Neuronal stem cell (in vitro differentiated cells): Measurements from ENCODE around the gene IGF2R.
A peak's percentile ranks its signal among the peaks of the same experiment; 100 is the strongest.

Experiments
- DNase-seq: peaks from one replicate; pipeline ENCODE4 v3.0.0-alpha.2; 2013; ENCODE audit warnings: low spot score
- H2AFZ ChIP-seq: one replicate; pipeline ENCODE4 v1.6.1; 2013; ENCODE audit warnings: mild to moderate bottlenecking, low read length, inconsistent platforms
- H2AK5ac ChIP-seq: 2 replicates; pipeline ENCODE4 v1.6.1; 2013; ENCODE audit warnings: low read depth, mild to moderate bottlenecking, inconsistent platforms, low read length, moderate library complexity, mixed read lengths
- H2BK120ac ChIP-seq: 2 replicates; pipeline ENCODE4 v1.6.1; 2013; ENCODE audit warnings: low read depth, mild to moderate bottlenecking, inconsistent platforms, low read length, moderate library complexity, mixed read lengths
- H2BK12ac ChIP-seq: one replicate; pipeline ENCODE4 v1.6.1; 2013; ENCODE audit warnings: low read length, inconsistent platforms
- H2BK15ac ChIP-seq: 2 replicates; pipeline ENCODE4 v1.6.1; 2013; ENCODE audit warnings: mild to moderate bottlenecking, low read length, inconsistent platforms, mixed read lengths
- H2BK5ac ChIP-seq: one replicate; pipeline ENCODE4 v1.6.1; 2013; ENCODE audit warnings: inconsistent platforms, mild to moderate bottlenecking, low read length, moderate library complexity
- H3K14ac ChIP-seq: one replicate; pipeline ENCODE4 v1.6.1; 2013; ENCODE audit warnings: low read length, inconsistent platforms
- H3K18ac ChIP-seq: 2 replicates; pipeline ENCODE4 v1.6.1; 2013; ENCODE audit warnings: low read length, inconsistent platforms
- H3K23ac ChIP-seq: 2 replicates; pipeline ENCODE4 v1.6.1; 2013; ENCODE audit warnings: low read depth, mild to moderate bottlenecking, mixed read lengths, low read length, inconsistent platforms; ENCODE audit not compliant: poor library complexity
- H3K27ac ChIP-seq: replicated peaks from 3 replicates; pipeline ENCODE4 v1.5.1; 2013; ENCODE audit warnings: low read length, inconsistent platforms
- H3K27me3 ChIP-seq, 3 experiments: 2 replicates each; pipeline ENCODE4 v1.6.1; 2013; ENCODE audit warnings: low read length in 3 of 3, mild to moderate bottlenecking in 2 of 3, inconsistent platforms in 1 of 3, low read depth in 1 of 3, mixed read lengths in 1 of 3, moderate library complexity in 1 of 3; ENCODE audit not compliant: control insufficient read depth in 3 of 3, insufficient read depth in 3 of 3
- H3K36me3 ChIP-seq, 2 donors: replicated peaks in 1 of 2; 2 replicates each; pipeline ENCODE4 v1.6.1; 2013; ENCODE audit warnings: low read length in 2 of 2; ENCODE audit not compliant: control insufficient read depth in 2 of 2, insufficient read depth in 2 of 2
- H3K4ac ChIP-seq: 2 replicates; pipeline ENCODE4 v1.6.1; 2013; ENCODE audit warnings: inconsistent platforms, mild to moderate bottlenecking, low read length, moderate library complexity
- H3K4me1 ChIP-seq, 2 donors: 1 replicate in 1 of 2; 2 replicates in 1 of 2; pipeline ENCODE4 v1.6.1; 2013; ENCODE audit warnings: low read length in 2 of 2, low read depth in 1 of 2; ENCODE audit not compliant: control insufficient read depth in 2 of 2, insufficient read depth in 1 of 2
- H3K4me2 ChIP-seq: one replicate; pipeline ENCODE4 v1.6.1; 2013; ENCODE audit warnings: mild to moderate bottlenecking, low read length, inconsistent platforms; ENCODE audit not compliant: insufficient read depth, poor library complexity, severe bottlenecking
- H3K4me3 ChIP-seq, 2 donors: 2 replicates each; pipeline ENCODE4 v1.5.1; 2013; ENCODE audit warnings: low read length in 2 of 2, mild to moderate bottlenecking in 2 of 2, inconsistent platforms in 1 of 2, moderate library complexity in 1 of 2
- H3K79me1 ChIP-seq: one replicate; pipeline ENCODE4 v1.6.1; 2013; ENCODE audit warnings: low read depth, mild to moderate bottlenecking, inconsistent platforms, low read length, moderate library complexity
- H3K9ac ChIP-seq: one replicate; pipeline ENCODE4 v1.6.1; 2013; ENCODE audit warnings: mild to moderate bottlenecking, low read depth, low read length, inconsistent platforms; ENCODE audit not compliant: poor library complexity
- H3K9me3 ChIP-seq, 2 donors: replicated peaks in 1 of 2; 2 replicates each; pipeline versions ENCODE3 to v1.6.1; 2013; ENCODE audit warnings: low read length in 2 of 2, mild to moderate bottlenecking in 2 of 2, inconsistent platforms in 1 of 2, low read depth in 1 of 2, mixed read lengths in 1 of 2, moderate library complexity in 1 of 2; ENCODE audit not compliant: control insufficient read depth in 2 of 2, insufficient read depth in 1 of 2
- H4K8ac ChIP-seq: one replicate; pipeline ENCODE4 v1.6.1; 2013; ENCODE audit warnings: low read depth, mild to moderate bottlenecking, inconsistent platforms, low read length, moderate library complexity
- H4K91ac ChIP-seq: one replicate; pipeline ENCODE4 v1.6.1; 2013; ENCODE audit warnings: low read length, low read depth, mild to moderate bottlenecking, inconsistent platforms; ENCODE audit not compliant: poor library complexity
- WGBS, 2 donors: extraction: QIAGEN DNeasy Blood & Tissue Kit; methylation state at CpG; one replicate each; pipeline ENCODE4 v1.1.7; 2013; ENCODE audit warnings: missing lambda C conversion rate in 2 of 2, mixed read lengths in 1 of 2; ENCODE audit not compliant: insufficient read length in 2 of 2, insufficient replicate concordance in 1 of 2; ENCODE audit errors: extremely low coverage in 2 of 2; 5-methylcytosine and 5-hydroxymethylcytosine counted together

Gene IGF2R

DNA sequence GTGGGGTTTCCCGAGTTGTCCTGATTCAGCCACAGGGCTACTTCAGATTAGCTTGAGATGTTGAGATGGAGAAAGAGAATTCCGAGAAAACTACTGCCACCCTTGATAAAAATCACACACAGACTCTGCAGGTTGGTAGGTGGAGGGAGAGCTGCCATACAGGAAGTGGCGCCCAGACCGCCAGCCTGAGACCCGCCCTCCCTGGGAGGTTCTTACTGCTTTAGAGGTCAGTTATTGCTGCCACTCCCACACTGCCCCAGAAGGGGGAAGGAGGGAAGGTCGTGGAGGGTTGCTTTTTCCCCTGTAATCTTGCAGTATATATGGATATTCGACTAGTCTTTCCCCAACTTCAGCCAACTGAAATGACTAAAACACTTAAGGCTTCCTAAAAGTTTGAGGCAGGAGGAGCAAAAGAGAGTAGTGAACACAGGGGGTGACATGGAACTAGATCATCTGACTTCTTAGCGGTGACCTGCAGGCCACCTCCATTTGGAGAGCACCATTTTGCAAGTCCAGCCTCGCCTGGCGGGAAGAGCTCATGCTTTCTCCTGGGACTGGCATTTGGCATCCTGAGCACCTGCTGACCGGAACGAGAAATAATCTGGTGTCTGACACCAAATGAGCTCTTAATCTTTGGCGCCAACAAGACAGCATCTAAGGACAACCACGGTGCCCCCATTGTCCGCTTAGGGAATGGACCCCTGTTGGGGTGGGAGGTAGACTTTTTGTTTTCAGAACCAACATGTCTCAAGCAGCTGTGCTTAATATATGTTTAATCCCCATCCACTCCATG is 117.0 kb downstream of the IGF2R start:
- WGBS, 2 donors, result no CpG with 5 or more reads among the region's 15 CpGs
- Histone ChIP-seq H3K4ac (no peak overlapping the region), H4K8ac (no peak overlapping the region), H3K4me1 (no peaks in the 10 kb centered on the region), H3K27me3 (no peaks in the 10 kb centered on the region), H2AK5ac (no peak overlapping the region), H2BK5ac (no peak overlapping the region), H2BK15ac (no peak overlapping the region), H2AFZ (no peak overlapping the region), H3K79me1 (no peaks in the 10 kb centered on the region), H3K4me3 (no peak overlapping the region), H2BK120ac (no peak overlapping the region), H3K9ac (no peak overlapping the region), H3K23ac (no peak overlapping the region), H3K18ac (no peak overlapping the region), H3K36me3 (peaks cover 55 to 97% of the 10 kb centered on the region in 2 donors), H3K14ac (no peak overlapping the region), H2BK12ac (no peak overlapping the region), H3K4me2 (no peak overlapping the region), H3K27ac (no peak overlapping the region), H4K91ac (no peak overlapping the region), H3K9me3 (no peaks in the 10 kb centered on the region)
- DNase-seq, result no peak

DNA sequence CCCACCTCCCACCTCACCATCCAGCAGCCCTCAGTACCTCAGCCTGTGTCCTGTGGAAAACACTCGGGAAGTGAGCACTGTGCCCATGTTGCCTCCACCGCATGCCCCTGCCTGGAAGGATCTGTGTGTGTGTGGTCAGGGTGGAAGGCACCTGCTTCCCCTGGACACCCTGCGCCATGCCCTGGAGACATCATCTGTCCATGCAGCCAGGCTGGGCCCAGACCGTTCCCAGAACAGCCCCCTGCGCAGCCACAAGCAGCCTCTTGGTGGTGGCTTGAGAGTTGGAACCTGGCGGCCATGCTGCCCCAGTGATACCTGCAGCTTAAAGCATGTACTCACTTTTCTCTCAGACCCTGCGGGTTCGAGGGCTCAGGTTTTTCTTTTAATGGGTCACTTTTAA is 117.9 kb downstream of the IGF2R start:
- Histone ChIP-seq H3K27me3 (no peaks in the 10 kb centered on the region), H4K8ac (no peak overlapping the region), H3K18ac (peak overlapping the region; percentile 13), H2BK15ac (no peak overlapping the region), H3K14ac (no peak overlapping the region), H3K36me3 (peaks cover 58 to 95% of the 10 kb centered on the region in 2 donors), H3K4ac (no peak overlapping the region), H2BK12ac (no peak overlapping the region), H3K9ac (no peak overlapping the region), H2BK120ac (no peak overlapping the region), H3K23ac (peak overlapping the region; percentile 34), H2AK5ac (no peak overlapping the region), H3K4me3 (no peak overlapping the region), H2BK5ac (no peak overlapping the region), H3K79me1 (no peaks in the 10 kb centered on the region), H2AFZ (no peak overlapping the region), H4K91ac (no peak overlapping the region), H3K4me1 (no peaks in the 10 kb centered on the region), H3K27ac (no peak overlapping the region), H3K4me2 (no peak overlapping the region), H3K9me3 (no peaks in the 10 kb centered on the region)
- no peak for DNase-seq
- WGBS, 2 donors, result no CpG with 5 or more reads among the region's 8 CpGs

DNA sequence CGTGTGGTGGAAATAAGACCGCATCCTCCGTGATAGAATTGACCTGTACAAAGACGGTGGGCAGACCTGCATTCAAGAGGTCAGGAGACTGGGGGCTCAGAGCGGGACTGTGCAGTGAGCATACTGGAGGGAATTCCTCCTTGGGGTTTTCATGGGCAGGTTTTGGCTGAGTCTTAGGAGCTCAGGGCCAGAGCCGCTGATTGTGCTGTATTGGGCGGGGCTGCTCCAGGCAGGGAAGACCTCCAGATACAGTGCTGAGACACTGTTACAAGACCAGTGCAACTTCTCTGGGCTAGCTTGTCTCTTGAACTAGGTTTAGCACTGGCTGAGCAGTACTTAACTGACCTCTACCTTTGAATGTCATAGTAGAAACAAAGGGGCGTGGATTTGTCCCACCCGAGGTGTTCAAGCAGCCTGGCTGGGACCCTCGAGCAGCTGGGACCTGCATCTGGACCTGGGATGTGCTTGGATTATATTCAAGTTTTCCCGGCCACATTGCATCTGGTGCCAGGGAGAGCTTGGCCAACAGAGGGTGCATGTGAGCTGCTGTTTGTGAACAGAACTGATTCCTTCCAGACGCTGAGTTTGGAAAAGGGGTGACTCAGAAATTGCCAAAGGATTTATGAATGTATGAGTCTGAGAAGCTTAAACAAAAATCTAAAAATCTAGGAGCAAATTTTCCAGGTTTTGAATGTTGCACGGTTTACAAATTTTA is 119.3 kb downstream of the IGF2R start:
- Histone ChIP-seq H3K36me3 (peaks cover 69 to 95% of the 10 kb centered on the region in 2 donors), H3K23ac (no peak overlapping the region)

DNA sequence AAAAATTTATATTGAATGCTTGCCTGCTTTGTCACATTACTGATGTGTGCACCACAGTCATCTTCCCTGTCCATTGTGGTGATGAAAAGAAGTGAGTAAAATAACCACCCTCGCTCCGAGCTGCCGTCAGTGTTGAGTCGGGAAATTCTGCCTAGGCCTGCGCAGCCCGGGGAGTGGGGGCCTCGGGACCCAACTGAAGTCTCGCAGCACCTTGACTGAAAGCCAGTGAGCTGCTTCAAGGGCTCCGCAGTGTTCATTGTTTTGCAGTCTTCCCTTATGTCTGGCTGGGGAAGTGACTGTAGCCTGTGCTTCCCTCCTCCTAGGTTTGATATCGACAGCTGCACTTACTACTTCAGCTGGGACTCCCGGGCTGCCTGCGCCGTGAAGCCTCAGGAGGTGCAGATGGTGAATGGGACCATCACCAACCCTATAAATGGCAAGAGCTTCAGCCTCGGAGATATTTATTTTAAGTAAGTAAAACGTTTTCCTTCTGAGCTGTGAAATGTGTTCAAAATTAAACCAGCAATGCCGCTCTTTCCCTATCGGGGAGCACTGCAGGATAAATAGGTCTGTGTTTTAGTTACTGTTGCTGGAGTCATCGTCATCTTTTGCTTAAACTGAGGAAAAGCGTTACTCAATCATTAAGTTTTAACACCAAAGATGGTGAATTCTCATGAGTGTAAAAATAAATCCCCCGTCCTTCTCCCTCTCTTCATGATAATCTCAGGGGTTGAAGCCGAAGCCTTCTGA is 120.1 kb downstream of the IGF2R start:
- Histone ChIP-seq H3K14ac (no peak overlapping the region), H2BK12ac (no peak overlapping the region), H3K18ac (no peak overlapping the region), H2BK15ac (no peak overlapping the region), H2AK5ac (no peak overlapping the region), H3K4ac (no peak overlapping the region), H3K36me3 (peaks cover 72 to 95% of the 10 kb centered on the region in 2 donors), H2BK5ac (no peak overlapping the region), H3K79me1 (no peaks in the 10 kb centered on the region), H3K9ac (no peak overlapping the region), H3K23ac (no peak overlapping the region), H2AFZ (no peak overlapping the region), H3K27ac (no peak overlapping the region), H4K91ac (no peak overlapping the region), H3K4me3 (no peak overlapping the region), H4K8ac (no peak overlapping the region), H2BK120ac (no peak overlapping the region), H3K9me3 (no peaks in the 10 kb centered on the region), H3K4me2 (no peak overlapping the region), H3K27me3 (no peaks in the 10 kb centered on the region), H3K4me1 (no peaks in the 10 kb centered on the region)
- no peak for DNase-seq
- no CpG with 5 or more reads among the region's 21 CpGs for WGBS, 2 donors

More for the DNA sequence above, 119.3 kb downstream of the IGF2R start:
- H3K27me3 ChIP-seq, result no peaks in the 10 kb centered on the region
- no CpG with 5 or more reads among the region's 13 CpGs for WGBS, 2 donors
- no peak overlapping the region for H4K91ac ChIP-seq
- H3K79me1 ChIP-seq, result no peaks in the 10 kb centered on the region
- H3K9me3 ChIP-seq, result no peaks in the 10 kb centered on the region
- no peak overlapping the region for H3K14ac ChIP-seq
- no peak overlapping the region for H3K27ac ChIP-seq
- no peak overlapping the region for H2BK15ac ChIP-seq
- no peak overlapping the region for H2BK12ac ChIP-seq
- H3K4me3 ChIP-seq, result no peak overlapping the region
- no peaks in the 10 kb centered on the region for H3K4me1 ChIP-seq
- H3K9ac ChIP-seq, result no peak overlapping the region
- no peak overlapping the region for H3K18ac ChIP-seq
- H2BK5ac ChIP-seq, result no peak overlapping the region
- H4K8ac ChIP-seq, result no peak overlapping the region
- DNase-seq, result peak; percentile 23
- no peak overlapping the region for H2AFZ ChIP-seq
- H3K4me2 ChIP-seq, result no peak overlapping the region
- H2BK120ac ChIP-seq, result no peak overlapping the region
- H2AK5ac ChIP-seq, result no peak overlapping the region
- H3K4ac ChIP-seq, result no peak overlapping the region
